IPS-15b (cell line): ENCODE results near the gene GAGE12C.
"Not testable (repeated sequence)": the region's sequence is repeated elsewhere in the genome, so short reads cannot be mapped to it uniquely, and the experiment has no call there.

Source experiments
- H3K27me3 ChIP-seq: one replicate; pipeline ENCODE4 v1.6.1; 2013; ENCODE audit warnings: low read length; ENCODE audit not compliant: control insufficient read depth, insufficient read depth
- H3K36me3 ChIP-seq: one replicate; pipeline ENCODE4 v1.6.1; 2013; ENCODE audit warnings: low read length; ENCODE audit not compliant: control insufficient read depth, insufficient read depth
- H3K4me1 ChIP-seq: one replicate; pipeline ENCODE4 v1.6.1; 2013; ENCODE audit warnings: mild to moderate bottlenecking, low read length; ENCODE audit not compliant: control insufficient read depth, insufficient read depth
- H3K4me3 ChIP-seq: one replicate; pipeline ENCODE4 v1.5.1; 2013; ENCODE audit warnings: low read depth, low read length
- H3K9ac ChIP-seq: one replicate; pipeline ENCODE4 v1.6.1; 2013; ENCODE audit warnings: low read depth, mild to moderate bottlenecking, low read length
- H3K9me3 ChIP-seq: one replicate; pipeline ENCODE4 v1.6.1; 2013; ENCODE audit warnings: mild to moderate bottlenecking, low read length; ENCODE audit not compliant: control insufficient read depth, insufficient read depth

Gene GAGE12C, protein sequence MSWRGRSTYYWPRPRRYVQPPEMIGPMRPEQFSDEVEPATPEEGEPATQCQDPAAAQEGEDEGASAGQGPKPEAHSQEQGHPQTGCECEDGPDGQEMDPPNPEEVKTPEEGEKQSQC

DNA sequence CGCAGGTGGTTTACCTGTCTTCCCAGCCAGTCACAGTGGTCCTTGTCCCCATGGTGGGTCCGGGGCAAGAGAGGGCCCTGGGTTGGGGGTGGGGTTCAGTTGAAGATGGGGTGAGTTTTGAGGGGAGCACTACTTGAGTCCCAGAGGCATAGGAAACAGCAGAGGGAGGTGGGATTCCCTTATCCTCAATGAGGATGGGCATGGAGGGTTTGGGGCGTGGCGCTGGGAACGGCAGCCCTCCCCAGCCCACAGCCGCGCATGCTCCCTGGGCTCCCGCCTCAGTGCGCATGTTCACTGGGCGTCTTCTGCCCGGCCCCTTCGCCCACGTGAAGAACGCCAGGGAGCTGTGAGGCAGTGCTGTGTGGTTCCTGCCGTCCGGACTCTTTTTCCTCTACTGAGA lies at the start of gene GAGE12C:
GAGE12C (plus strand) TSS at position 301 of the 400 bp plus-strand sequence. CDS start 1,155 bp downstream, outside the sequence.
- not testable (repeated sequence) for H3K36me3 ChIP-seq, H3K4me1 ChIP-seq, H3K27me3 ChIP-seq, H3K9me3 ChIP-seq, H3K4me3 ChIP-seq, H3K9ac ChIP-seq

DNA sequence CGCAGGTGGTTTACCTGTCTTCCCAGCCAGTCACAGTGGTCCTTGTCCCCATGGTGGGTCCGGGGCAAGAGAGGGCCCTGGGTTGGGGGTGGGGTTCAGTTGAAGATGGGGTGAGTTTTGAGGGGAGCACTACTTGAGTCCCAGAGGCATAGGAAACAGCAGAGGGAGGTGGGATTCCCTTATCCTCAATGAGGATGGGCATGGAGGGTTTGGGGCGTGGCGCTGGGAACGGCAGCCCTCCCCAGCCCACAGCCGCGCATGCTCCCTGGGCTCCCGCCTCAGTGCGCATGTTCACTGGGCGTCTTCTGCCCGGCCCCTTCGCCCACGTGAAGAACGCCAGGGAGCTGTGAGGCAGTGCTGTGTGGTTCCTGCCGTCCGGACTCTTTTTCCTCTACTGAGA lies 9.5 kb downstream of the GAGE12C start, which contains the start of gene GAGE12D:
GAGE12D (plus strand) TSS at position 301 of the 400 bp plus-strand sequence. CDS start 1,155 bp downstream, outside the sequence.
- not testable (repeated sequence) for H3K4me3 ChIP-seq, H3K9me3 ChIP-seq, H3K4me1 ChIP-seq, H3K36me3 ChIP-seq, H3K27me3 ChIP-seq, H3K9ac ChIP-seq

DNA sequence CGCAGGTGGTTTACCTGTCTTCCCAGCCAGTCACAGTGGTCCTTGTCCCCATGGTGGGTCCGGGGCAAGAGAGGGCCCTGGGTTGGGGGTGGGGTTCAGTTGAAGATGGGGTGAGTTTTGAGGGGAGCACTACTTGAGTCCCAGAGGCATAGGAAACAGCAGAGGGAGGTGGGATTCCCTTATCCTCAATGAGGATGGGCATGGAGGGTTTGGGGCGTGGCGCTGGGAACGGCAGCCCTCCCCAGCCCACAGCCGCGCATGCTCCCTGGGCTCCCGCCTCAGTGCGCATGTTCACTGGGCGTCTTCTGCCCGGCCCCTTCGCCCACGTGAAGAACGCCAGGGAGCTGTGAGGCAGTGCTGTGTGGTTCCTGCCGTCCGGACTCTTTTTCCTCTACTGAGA lies 19.0 kb downstream of the GAGE12C start, which contains the start of gene GAGE12E:
GAGE12E (plus strand) TSS at position 301 of the 400 bp plus-strand sequence. CDS start 1,155 bp downstream, outside the sequence.
- H3K4me1 ChIP-seq, H3K4me3 ChIP-seq, H3K27me3 ChIP-seq, H3K9me3 ChIP-seq, H3K9ac ChIP-seq, H3K36me3 ChIP-seq: not testable (repeated sequence)

DNA sequence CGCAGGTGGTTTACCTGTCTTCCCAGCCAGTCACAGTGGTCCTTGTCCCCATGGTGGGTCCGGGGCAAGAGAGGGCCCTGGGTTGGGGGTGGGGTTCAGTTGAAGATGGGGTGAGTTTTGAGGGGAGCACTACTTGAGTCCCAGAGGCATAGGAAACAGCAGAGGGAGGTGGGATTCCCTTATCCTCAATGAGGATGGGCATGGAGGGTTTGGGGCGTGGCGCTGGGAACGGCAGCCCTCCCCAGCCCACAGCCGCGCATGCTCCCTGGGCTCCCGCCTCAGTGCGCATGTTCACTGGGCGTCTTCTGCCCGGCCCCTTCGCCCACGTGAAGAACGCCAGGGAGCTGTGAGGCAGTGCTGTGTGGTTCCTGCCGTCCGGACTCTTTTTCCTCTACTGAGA lies 28.6 kb downstream of the GAGE12C start, which contains the start of gene GAGE12F:
GAGE12F (plus strand) TSS at position 301 of the 400 bp plus-strand sequence. CDS start 1,155 bp downstream, outside the sequence.
- not testable (repeated sequence) for H3K36me3 ChIP-seq, H3K9me3 ChIP-seq, H3K4me1 ChIP-seq, H3K27me3 ChIP-seq, H3K9ac ChIP-seq, H3K4me3 ChIP-seq

DNA sequence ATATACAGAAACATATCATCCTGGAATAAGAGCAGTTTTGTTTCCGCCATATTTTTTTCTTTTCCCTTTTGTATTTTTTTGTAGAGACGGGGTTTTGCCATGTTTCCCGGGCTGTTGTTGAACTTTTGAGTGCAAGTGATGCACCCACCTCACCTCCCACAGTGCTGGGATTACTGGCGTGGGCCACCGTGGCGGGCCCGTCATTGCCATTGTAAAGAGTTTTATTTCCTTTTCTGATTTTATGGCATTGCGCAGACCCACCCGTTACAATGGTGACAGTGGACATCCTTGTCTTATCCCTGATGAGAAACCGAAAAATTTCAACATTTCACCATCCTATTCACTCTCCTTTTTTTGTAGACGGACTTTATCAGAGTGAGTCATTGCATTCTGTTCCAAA lies 36.8 kb downstream of the GAGE12C start:
- H3K4me3 ChIP-seq, H3K9ac ChIP-seq: not testable (repeated sequence)

DNA sequence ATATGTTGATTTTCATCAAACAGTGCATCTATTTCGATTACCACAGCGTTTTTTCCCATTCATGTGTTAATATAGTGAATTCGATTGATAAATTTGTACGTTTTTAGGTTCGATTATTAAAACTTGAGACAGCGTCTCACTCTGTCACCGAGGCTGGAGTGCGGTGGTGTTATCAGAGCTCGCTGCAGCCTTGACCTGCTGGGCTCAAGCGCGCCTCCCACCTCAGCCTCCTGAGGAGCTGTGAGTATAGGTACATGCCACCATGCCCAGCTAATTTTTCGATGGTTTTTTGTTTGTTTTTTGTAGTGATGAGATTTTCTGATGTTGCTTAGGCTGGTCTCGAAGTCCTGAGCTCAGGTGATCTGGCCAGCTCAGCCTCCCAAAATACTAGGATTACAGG lies 37.2 kb downstream of the GAGE12C start:
- not testable (repeated sequence) for H3K4me3 ChIP-seq

More for the DNA sequence above, 36.8 kb downstream of the GAGE12C start:
- not testable (repeated sequence) for H3K36me3 ChIP-seq, H3K9me3 ChIP-seq, H3K27me3 ChIP-seq, H3K4me1 ChIP-seq

DNA sequence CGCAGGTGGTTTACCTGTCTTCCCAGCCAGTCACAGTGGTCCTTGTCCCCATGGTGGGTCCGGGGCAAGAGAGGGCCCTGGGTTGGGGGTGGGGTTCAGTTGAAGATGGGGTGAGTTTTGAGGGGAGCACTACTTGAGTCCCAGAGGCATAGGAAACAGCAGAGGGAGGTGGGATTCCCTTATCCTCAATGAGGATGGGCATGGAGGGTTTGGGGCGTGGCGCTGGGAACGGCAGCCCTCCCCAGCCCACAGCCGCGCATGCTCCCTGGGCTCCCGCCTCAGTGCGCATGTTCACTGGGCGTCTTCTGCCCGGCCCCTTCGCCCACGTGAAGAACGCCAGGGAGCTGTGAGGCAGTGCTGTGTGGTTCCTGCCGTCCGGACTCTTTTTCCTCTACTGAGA lies 38.1 kb downstream of the GAGE12C start, which contains the start of gene GAGE12G:
GAGE12G (plus strand) TSS at position 301 of the 400 bp plus-strand sequence. CDS start 1,155 bp downstream, outside the sequence.
- H3K27me3 ChIP-seq = not testable (repeated sequence)

More for the DNA sequence above, 37.2 kb downstream of the GAGE12C start:
- not testable (repeated sequence) for H3K9me3 ChIP-seq, H3K4me1 ChIP-seq, H3K27me3 ChIP-seq, H3K9ac ChIP-seq, H3K36me3 ChIP-seq

DNA sequence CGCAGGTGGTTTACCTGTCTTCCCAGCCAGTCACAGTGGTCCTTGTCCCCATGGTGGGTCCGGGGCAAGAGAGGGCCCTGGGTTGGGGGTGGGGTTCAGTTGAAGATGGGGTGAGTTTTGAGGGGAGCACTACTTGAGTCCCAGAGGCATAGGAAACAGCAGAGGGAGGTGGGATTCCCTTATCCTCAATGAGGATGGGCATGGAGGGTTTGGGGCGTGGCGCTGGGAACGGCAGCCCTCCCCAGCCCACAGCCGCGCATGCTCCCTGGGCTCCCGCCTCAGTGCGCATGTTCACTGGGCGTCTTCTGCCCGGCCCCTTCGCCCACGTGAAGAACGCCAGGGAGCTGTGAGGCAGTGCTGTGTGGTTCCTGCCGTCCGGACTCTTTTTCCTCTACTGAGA lies 47.7 kb downstream of the GAGE12C start, which contains the start of gene GAGE12H:
GAGE12H (plus strand) TSS at position 301 of the 400 bp plus-strand sequence. CDS start 1,155 bp downstream, outside the sequence.
- not testable (repeated sequence) for H3K9me3 ChIP-seq, H3K9ac ChIP-seq, H3K4me1 ChIP-seq, H3K27me3 ChIP-seq, H3K36me3 ChIP-seq, H3K4me3 ChIP-seq

More for the DNA sequence above, 38.1 kb downstream of the GAGE12C start, which contains the start of gene GAGE12G:
- H3K4me1 ChIP-seq, H3K4me3 ChIP-seq, H3K36me3 ChIP-seq, H3K9ac ChIP-seq, H3K9me3 ChIP-seq: not testable (repeated sequence)
